HG03439 (cell line): ENCODE results near the gene DACH1.
"Not testable (repeated sequence)": the region's sequence is repeated elsewhere in the genome, so short reads cannot be mapped to it uniquely, and the experiment has no call there.

Experiments
- ATAC-seq: cut with Tn5 transposase; IDR thresholded peaks from one replicate; pipeline ENCODE4 v1.9.1; 2021; ENCODE audit warnings: mild to moderate bottlenecking, moderate library complexity; ENCODE audit not compliant: unreplicated experiment

Gene DACH1

DNA sequence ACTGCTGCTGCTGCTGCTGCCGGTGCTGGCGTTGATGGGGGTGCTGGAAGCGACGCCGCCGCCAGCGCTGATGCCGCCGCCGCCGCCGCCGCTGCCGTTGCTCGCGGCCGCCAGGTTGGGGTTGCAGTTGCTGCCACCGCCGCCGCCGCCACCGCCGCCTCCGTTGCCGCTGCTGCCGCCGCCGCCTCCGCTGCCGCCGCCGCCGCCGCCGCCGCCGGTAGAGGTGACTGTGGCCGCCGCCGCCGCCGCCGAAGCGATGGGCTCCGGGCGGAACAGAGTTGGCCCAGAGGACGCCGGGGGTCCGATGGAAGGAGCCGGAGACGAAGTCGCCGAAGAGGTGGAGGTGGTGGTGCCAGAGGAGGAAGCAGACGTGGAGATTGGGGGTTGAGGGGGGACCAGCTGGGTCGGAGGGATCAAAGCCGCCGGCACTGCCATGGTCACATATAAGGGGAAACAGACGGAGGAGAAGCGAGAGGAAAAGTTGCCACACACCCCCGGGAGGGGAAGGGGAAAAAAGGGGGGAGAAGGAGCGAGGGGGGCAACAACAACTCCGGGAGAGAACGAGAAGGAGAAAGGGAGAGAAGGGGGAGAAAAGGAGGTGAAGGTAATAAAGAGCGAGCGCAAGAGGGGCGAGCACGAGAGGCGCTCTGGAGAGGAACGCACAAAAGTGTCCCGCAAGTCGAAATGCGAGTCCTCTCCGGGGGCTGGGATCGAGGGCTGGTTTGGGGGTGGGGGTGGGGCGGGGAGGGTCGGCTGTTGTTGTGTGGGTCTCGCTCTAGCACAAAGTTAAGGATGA lies 471 bp downstream of the DACH1 start:
- ATAC-seq, result no peak

DNA sequence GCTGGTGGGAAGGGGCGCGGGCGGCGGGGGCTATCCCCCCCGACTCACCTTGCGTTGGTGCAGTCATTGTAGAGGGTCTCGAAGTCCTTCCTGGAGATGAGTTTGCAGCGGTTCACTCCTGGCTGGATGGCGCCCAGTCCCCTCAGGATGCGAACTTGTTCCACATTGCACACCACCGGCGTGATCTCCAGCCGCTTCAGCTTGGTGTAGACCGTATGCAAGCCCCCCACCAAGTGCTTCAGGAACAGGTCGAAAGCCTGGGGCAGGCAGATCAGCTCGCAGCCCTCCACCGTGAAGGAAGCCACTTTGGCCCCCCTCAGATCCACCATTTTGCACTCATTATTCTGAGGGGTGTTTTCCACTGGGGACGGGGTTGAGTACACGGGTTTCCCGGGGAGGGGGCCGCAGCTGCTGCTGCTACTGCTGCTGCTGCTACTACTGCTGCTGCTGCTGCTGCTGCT lies 1.1 kb downstream of the DACH1 start:
- no peak for ATAC-seq

DNA sequence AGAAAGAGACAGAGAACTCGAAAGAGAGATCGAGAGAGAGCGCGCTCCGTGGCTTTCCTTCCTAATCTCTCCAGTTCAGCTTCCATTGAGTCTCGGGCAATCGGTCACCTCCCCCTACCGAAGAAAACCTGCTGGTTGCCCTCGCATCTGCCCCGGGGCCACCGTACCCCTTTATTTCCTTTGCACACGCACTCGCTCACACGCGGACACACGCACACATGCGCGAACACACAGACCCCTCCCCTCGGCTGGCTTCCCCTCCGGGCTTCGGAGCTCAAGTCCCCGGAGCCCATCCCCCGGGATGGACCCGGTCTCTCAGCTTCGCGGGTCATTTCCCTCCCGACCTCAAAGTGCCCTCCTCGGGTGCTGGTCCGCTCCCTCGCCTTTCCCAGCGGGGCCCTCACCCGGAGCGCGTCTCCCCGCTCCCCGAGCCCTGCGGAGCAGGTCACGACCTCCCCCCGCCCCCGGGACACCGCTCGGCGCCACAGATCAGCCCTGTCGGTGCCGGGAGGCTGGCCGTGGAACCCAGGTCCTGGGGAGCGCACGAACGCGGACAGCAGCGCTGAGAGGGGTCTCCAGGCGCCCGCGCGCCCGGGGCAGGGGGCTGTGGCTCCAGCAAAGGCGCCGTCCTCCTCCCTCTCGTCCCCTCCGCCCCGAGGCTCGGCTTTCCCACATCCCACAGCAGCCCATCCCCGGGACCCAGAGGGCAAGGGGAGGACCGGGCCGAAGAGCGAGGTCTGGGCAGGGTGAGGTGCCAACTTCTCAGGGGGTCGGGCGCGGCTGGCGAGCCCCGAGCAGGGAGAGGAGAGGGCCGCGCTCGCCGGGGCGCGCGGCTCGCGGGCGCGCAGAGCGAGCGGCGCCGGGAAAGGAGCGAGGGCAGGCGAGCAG lies 1.8 kb downstream of the DACH1 start:
- no peak for ATAC-seq

DNA sequence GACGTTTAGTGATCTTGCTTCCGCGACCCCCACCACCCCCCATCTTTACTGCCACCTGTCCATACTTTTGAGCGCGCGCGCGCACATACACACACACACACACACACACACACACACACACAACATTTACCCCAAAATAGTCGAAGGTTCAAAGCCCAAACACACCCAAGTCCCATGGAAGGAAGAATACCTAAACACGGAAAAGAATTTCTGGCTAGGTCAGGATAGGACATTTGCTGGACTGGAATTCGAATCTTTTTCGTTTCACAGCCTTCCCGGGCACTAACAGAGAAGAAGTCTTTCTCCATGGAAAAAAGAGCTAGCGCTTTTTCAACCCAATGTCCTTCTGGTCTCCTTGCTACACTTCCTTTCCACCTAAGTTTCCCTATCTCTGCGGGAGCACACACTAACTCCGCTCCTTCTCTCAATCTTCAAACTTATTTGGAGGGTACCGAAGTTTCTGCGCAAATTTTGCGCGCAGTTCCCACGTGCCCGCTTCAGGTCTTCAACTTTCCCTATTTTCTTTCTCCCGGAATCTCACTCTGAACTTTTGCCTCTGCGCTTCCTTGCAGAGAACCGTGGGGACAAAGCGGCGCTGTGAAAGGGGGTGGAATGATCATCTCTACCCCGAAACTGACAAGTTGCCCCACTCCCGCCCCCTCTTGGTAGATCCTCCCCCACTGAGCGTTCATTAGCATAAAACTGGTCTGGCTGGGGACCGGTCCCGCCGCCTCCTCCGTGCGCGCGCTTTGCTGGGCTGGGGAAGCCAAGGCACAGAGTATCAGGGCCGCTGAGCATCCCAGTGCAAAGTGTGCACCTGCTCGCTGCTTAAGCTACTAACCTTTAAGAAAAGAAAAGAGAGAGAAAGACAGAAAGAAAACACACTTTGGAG lies 2.7 kb downstream of the DACH1 start:
- ATAC-seq, result no peak

DNA sequence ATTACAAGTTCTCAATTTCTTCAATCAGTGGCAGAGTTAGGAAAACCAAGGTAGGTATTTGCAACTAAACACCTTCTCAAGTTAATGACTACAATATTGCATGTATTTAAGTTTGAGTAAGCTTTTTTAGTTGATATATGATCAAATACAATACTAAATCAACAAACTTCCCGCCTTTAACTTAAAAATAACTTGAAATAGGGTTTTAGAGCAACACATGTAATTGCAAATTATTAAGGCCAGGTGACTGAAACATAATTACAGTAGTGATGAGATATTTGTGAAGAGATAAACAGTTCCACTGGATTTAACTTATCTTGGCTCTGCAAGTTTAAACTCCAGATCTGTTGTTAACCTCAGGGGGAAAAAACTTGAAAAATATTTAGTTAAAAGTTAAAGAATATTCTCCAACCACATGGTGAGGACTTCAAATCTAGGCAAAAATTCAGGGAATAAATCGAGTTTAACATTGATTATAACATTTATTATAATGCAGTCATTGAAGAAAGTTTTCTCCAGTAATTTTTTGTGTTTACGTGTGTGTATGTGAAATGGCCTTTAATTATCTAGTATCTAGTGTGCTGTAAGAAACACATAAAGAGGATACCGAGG lies 3.6 kb downstream of the DACH1 start:
- no peak for ATAC-seq

DNA sequence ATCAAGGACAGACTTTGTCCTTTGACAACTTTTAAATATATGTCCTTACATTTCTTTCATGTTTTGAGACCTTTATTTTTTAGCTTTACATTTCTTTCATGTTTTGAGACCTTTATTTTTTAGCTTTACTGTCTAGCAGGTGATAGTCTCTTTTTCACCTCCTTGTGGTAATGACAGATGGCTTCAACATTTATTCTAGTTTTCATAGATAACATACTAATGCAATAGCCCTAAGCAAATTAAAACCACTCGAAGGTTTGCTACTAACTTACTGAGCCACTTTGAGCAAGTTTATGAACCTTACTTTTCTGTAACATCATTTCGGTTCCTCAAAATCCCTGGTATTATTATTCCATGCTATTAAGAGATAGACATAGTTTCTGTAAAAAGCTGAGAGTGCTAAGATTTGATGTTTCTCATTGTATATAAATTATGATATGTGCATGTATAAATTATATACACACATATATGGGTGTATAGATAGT lies 4.5 kb downstream of the DACH1 start:
- no peak for ATAC-seq

DNA sequence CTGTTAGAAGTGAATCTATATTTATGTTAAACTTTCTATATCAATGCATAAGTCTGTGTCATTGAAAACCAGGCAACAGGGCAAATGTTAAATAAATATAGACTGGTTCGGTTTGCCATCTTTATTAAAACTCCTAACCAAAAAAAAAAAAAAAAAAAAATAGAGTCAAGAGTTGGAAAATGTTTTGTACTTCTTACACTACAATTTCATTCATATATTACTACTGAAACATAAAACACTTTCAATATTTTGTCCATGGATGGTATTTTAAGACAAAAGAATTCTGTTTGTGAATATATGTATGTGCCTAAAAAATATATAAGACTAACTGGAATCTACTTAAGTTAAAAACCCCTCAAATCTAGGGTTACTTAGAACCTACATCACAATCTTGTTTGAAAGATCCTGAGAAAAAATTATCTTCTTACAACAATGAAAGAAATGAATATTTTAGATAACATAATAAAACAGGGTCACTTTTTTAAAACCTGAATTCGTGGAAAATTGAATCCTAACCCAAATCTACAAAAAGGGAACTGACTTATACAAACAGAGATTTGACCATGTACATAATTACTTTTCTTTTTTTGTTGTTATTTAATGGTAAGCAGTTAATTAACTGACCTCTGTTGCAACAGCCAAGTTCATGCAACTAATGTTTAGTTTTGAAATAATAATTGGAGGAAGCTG lies 5.1 kb downstream of the DACH1 start:
- no peak for ATAC-seq

DNA sequence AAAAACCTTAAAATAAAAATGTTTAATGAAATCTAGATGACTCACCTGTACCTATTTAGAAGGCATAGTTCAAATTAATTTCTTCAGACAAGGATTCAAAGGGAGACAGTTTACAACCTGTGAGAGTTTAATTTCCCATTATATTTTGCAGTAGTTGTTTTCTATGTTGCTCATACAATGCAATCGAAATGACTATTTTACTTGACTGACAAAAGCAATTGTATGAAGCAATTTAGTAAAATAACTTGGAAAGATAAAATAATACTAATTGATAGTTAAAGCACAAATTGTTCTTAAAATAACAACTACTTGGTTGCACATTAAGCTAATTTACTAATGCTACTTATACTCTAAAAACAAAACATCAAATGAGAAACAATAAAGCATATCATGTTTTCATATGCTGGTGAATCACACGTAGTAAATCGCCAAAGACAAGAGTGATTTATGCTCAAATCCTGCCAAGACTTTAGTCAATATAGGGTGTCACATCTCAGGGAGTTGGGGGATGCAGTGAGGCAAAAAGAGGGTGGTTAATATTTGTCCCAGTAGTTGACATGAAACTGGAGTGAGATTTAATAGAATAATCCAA lies 6.4 kb downstream of the DACH1 start:
- ATAC-seq, result no peak

DNA sequence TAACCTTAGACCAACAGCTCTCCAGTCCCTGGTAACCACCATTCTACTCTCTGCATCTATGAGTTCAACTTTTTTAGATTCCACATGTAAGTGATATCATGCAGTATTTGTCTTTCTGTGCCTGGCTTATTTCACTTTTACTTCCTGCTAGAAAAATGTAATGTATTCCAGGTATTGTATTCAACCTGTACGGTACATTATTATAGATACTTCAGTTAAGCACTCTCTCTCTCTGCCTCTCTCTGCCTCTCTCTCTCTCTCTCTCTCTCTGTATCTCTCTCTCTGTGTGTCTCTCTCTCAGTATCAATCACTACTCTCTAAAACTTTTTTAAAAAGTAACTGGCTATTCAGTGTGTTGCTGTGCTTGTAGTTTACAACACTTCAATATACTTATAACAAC lies 8.4 kb downstream of the DACH1 start:
- ATAC-seq, result no peak

DNA sequence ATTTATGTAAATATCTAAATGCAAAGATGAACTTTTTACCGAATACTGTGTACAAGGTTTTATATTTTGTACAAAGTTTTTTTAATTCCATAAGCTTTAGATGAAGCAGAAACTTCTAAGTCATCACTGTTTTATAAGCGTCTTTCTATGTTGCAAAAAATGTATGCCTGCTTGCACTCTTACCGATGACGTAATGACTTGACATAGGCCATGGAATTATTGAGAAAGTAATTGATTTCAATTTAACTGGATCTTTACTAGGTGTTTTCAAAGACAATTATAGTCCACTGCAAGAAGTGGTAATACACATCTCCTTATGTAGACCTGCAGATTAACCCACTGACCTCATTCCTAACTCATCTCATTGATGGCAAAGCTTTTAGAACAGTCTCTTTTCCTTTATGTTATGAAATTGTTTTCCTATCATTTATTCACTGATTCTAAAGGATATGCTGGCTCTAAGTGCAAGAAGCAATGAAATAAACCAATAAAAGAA lies 10.4 kb downstream of the DACH1 start:
- no peak for ATAC-seq

DNA sequence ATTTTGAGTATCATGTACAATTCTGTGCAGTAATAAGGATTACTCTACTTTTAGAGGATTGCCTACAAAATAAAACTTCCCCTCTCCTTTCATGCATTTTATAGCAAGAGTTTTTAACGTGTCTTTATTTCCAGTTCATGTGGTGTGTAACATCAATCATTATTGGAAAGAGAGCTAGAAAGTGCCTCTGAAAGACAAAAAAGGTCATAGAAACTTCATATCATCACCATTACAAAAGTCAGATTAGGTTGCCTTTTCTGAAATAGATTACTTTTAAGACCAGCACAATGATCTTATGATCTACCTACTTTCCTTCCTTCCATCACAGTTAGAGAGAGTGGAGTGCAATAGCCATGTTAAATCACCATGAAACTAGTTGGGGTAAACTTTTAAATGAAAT lies 12.6 kb downstream of the DACH1 start:
- no peak for ATAC-seq

DNA sequence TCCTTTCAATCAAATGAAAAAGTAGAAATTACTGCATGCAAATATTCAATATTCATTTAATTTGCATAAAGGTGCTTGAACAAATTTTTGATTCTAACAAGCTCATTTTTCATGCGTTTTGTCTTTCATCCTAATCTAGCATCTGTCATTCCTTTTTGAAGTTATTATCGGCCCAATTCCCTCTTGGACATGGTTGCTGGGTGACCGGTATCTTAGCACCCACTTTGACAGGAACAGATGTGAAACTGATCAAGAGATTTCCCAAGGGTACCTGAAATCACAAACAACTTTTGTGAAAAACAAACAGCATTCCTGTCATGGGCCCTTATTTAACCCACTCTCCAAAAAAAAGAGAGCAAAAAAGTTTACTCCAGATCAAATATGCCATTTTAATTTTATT lies 13.3 kb downstream of the DACH1 start:
- ATAC-seq, result no peak

DNA sequence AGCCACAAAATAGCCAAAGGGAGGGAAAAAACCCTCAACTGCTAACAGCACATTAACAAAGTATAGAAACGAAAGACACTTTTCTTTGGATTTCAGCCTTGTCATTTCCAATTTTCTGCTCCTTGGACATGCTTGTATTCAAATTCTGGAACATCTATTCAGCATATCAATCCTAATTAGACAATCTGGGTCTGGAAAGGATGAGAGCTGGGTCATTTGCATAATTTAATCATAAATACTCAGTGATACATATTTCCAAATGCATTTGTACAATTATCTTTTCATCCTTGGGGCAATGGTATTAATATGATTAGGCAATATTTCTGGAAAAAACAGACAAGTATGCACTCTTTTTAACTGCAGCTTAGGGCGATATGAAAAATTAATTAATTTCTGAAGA lies 14.3 kb downstream of the DACH1 start:
- no peak for ATAC-seq

DNA sequence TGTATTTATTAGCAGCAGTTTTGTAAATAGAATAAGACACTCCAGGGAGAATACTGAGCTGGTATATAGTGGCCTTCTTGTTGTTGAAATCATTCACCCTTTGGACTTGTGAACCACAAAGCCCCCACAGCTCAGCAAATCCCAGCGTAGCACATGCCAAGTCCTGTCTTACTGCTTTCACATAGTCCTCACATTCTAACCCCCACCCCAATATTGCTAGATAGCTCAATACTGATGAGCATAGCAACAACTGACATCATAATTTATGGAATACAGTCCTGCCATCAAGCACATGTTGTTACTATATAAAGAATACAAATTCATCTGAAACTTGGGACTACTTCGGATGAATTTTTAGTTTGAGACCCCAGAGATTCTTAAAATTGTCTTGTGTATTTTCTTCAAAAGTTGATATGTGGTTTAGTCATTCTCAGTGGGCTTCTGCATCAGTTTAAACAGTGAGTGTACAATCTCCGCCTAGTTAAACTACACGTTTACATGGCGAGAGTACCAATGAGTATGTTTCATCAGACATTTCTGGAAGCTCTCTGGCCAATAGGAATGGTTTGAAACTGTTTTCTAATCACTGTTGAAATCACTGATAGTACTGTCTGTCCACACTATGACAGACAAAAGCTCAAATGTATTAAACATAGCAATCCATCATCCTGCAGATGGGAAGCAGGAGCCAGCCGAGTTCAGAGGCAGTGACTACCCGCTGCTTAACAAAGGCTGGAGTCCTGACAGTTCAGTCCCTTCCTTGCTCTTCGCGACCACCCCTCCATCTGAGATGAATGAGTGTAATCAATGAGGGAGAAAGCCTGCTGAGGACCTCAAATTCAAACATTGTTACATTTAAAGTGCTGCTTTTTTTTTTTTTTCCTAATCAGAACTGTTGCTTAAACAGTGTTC lies 15.2 kb downstream of the DACH1 start:
- no peak for ATAC-seq

DNA sequence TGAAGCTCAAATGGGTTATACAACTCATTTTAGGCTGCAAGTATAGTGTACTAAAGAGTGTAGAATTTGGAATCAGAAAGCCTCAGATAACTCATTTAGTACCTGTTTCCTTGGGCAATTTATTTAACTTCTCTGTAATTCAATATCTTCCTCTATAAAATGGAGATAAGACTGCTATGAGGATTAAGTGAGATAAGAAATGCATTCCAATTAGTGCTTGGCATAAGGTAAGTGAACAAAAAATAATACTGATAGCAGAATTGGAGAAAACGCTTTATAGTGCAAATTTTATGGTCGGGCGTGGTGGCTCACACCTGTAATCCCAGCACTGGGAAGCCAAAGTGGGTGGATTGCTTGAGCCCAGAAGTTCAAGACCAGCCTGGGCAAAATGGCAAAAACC lies 25.0 kb downstream of the DACH1 start:
- no peak for ATAC-seq

DNA sequence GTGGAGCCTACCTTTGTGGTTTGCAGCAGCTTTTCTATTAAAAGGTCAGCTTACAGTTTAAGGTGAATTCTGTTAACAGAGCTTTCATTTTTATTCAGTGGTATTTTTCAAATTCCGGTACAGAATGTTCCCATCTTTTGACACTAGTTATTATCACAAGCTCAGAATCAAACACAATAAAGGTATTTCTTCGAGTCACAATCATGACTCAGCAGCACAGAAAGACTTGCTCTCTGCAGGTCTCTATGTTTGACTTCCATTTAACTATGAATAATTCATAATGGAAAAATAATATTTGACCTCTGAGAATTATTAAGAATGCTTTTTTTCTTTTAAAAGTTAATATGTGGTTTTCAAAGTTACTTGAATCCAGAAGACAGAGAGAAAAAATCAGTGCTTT lies 28.2 kb downstream of the DACH1 start:
- no peak for ATAC-seq

DNA sequence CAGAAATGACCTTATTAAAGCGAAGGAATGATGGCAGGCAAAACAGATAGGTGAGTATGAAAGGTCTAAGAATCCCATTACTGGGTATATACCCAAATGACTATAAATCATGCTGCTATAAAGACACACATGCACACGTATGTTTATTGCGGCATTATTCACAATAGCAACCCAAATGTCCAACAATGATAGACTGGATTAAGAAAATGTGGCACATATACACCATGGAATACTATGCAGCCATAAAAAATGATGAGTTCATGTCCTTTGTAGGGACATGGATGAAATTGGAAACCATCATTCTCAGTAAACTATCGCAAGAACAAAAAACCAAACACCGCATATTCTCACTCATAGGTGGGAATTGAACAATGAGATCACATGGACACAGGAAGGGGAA lies 29.4 kb downstream of the DACH1 start:
- ATAC-seq, result not testable (repeated sequence)

DNA sequence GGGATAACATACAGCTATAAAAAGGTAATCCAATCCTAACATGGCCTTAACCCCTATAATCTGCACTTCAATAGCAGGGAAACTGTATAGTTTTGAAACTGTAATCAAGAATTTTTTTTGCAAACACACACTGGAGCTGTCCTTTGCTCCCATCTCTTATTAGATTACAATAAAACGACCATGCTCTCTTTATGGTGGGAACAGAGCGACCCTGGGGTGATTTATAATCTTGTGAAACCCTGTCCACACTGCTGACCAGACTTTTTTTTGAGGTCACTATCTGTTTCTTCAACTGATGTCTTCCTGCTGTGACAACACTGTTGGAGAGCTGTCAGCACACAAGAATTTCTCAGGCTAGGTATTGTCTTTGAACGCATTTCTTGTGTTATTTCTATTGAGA lies 35.3 kb downstream of the DACH1 start:
- ATAC-seq, result no peak
